ENCODE measurements around the gene SLC35C1. TPM values are rescaled to one million over a fixed set of nuclear protein-coding genes. Genes with fewer than 3 reads are reported as not detected.

The SLC35C1 gene
- total RNA-seq (2014; rRNA removed; shearing (Covaris generic)) = 5.4 and 11.2 TPM in 2 replicates

DNA sequence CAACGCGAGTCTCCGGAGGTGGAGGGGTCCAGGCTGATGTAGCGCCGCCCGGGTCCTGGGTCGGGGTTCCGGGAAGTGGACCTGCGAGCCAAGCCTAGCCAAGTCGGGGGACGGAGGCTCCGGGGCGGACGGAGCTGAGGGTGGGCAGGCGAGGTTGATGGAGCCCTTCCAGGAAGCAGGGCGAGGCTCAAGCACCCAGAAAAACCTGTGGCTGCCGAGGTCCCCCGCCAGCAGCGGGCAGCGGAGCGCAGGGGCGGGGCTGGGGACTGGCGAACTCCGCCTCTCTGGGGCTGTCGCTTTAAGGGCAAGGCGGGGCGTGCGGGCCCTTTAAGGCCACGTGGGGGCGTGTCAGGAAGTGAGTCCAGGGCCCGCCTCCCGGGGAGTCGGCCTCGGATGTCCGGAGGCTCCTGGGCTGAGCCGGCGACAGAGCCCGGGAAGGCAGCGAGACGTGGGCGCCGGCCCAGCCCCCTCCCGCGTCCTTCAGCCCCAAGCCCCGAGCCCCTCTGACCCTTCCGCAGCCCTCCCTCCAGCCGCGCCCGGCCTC, at the start of gene SLC35C1:
Gene SLC35C1, plus strand, starts transcription at position 389 of the 544 bp plus-strand sequence. CDS start 653 bp downstream, outside the sequence.
- peak; percentile 92 for DNase-seq (ENCODE audit: low spot score)

- DNase-seq (ENCODE audit: low spot score) = no peak
Measured at GRCh38 chr11:45755281-45755859, 49.6 kb upstream of the SLC35C1 start.

DNA sequence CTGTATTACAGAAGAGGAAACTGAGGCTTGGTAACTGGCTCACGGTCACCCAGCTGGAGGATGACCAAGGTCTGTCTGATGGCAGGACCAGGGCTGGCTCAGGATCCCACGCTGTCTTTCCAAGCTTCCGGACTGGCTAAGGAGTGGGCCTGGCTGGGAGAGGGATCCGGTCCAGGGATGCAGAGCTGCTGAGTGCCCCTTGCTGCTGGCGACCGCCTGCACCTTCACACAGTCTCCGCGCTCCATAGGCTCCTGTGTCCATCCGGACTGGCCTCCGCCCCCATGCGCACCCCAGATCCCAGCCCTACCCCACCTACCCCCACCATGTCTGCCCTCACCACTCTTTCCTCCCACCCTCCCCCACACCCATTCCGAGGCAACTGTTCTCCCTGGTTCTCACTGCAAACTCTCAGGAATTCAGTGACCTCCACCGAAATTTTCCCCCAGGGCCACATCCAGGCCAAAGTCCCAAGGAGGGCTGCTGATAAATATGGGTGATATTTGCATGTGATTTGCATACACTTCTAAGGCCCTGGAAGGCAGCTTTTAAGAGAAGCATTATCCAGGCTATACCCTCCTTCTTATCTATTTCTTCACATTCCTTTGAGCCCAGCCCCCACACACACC, 48.5 kb upstream of the SLC35C1 start:
- DNase-seq (ENCODE audit: low spot score) = no peak

DNA sequence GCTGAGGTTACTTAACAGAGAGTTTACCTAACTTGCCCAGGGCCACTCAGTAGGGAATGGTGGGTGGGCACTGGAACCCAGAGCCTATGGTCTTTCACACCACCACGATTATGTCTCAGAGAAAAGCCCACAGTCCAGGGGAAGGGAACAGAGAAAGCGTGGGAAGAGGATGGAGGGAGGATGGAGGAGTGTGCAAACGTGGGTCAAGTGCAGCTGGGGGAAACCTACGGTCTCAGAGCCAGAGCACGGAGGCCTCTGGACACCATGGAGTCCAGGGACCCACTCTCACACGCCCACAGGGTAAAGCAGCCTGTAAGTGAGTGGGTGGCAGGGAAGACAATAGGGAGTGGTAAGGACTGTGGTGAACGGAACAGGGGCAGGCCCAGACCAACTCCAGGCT, 47.3 kb upstream of the SLC35C1 start:
- no peak for DNase-seq (ENCODE audit: low spot score)

GRCh38 chr11:45761659-45762058, 43.3 kb upstream of the SLC35C1 start:
- no peak for DNase-seq (ENCODE audit: low spot score)

DNA sequence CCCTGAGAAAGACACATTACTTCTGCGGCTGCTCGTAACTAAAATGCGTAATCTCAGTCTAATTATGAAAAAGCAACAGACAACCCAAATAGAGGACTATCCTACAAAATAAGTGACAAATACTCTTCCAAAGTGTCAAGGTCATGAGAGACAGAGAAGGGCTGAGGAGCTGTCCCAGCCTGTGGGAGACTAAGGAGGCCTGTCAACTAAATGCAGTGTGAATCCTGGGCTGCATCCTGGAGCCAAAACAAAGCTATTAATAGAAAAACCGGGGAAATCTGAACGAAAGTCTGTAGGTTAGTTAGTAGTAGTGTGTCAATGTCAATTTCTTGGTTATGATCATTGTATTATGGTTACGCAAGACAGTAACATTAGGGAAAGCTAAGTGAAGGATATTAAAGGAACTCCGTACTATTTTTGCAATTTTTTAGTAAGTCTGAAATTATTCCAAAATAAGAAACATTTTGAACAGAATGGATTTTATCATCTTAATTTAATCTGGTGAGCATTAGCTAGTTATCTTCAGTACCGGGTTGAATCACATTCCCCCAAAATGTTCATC, 39.8 kb upstream of the SLC35C1 start:
- DNase-seq (ENCODE audit: low spot score) = no peak

GRCh38 chr11:45765836-45766235, 39.1 kb upstream of the SLC35C1 start:
- DNase-seq (ENCODE audit: low spot score) = no peak

GRCh38 chr11:45766469-45766868, 38.5 kb upstream of the SLC35C1 start:
- DNase-seq (ENCODE audit: low spot score) = no peak

DNA sequence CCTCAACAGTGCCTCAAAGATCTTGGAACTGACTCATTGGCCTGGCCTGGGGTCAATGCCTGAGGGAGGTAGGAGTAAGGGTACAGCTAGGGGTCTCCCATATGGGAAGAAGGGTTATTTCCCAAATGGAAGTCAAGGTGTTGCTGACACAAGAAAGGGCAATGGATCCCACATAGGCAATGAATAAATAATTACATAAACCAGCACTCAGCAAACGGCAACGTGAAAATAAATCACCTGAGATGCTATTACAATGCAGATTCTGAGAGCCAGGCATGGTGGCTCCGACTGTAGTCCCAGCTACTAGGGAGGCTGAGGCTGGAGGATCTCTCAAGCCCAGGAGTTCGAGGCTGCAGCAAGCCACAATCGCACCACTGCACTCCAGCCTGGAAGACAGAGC, 36.5 kb upstream of the SLC35C1 start:
- no peak for DNase-seq (ENCODE audit: low spot score)

DNA sequence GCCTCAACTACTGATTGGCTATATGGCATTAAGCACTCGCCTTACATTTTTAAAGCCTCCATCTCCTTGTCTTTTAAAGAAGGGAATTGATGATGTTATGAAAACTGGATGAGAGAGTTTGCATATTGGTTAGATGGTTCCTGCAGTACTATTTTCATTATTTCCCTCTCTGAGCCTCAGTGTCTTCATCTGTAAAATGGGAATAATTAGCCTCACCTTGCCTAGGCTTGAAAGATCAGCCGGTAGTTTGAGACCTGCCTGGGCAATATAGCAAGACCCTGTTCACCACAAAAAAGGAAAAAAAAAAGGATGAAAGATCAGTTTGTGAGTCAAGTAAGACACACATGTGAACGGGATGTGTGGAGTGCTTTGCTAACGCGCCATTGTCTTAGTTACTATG, 35.0 kb upstream of the SLC35C1 start:
- no peak for DNase-seq (ENCODE audit: low spot score)

DNA sequence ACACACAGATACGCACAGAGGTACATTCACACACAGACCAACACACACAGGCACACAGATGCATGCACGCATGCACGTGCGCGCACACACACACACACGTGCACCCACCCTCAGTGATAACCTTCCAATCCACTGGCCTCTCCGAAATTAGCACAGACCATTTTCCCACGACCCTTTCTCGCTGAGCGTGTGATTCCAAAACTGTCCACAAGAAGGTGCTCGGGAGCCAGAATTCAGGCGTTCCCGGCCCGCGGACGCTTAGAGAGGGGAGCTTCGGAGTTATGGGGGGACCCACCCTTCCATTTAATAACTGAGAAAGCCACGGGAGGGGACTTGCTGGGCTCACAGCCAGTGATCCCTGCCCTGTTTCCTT, 33.8 kb upstream of the SLC35C1 start:
- peak; percentile 27 for DNase-seq (ENCODE audit: low spot score)

- DNase-seq (ENCODE audit: low spot score) = peak; percentile 62
Measured at GRCh38 chr11:45771566-45772448, 33.1 kb upstream of the SLC35C1 start.

GRCh38 chr11:45772449-45772774, 32.5 kb upstream of the SLC35C1 start:
- DNase-seq (ENCODE audit: low spot score) = no peak

GRCh38 chr11:45772986-45773785, 31.8 kb upstream of the SLC35C1 start:
- no peak for DNase-seq (ENCODE audit: low spot score)

GRCh38 chr11:45773786-45774655, 30.9 kb upstream of the SLC35C1 start:
- no peak for DNase-seq (ENCODE audit: low spot score)

DNA sequence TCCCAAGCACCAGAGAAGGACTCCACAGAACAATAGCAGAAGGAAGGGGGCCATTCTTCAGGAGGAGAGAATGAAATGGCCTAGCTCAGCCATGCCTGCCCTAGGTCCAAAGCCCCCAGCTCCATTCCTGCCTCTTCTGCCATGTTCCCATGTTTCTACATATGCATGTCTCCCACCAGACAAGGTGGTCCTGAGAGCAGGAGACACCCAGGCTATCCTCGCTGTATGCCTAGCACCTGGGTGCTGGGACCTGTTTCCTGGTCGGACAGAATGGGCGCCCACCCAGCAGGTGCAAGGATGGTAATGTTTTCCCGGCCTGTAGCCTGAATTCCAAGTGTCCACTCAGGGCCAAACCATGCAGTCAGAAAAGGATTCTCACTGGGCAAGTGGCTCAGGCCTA, 30.2 kb upstream of the SLC35C1 start:
- DNase-seq (ENCODE audit: low spot score) = no peak

GRCh38 chr11:45777127-45777969, 27.6 kb upstream of the SLC35C1 start:
- DNase-seq (ENCODE audit: low spot score) = no peak

GRCh38 chr11:45778341-45778740, 26.6 kb upstream of the SLC35C1 start:
- no peak for DNase-seq (ENCODE audit: low spot score)

- no peak for DNase-seq (ENCODE audit: low spot score)
Measured at GRCh38 chr11:45779602-45780001, 25.3 kb upstream of the SLC35C1 start.

DNA sequence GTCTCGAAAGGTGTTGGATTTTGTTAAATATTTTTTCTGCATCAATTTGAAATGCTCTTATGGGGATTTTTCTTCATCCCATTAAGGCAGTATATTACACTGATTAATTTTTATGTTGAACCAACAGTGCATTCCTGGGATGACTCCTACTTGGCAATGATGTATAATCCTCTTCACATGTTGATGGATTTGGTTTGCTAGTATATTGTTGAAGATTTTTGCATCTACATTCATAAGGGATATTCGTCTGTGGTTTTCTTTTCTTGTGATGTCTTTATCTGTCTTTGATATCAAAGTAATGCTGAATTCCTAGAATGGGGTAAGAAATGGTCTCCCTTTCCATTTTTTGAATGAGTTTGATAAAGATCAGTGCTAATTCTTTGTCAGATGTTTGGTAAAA, 18.7 kb upstream of the SLC35C1 start:
- DNase-seq (ENCODE audit: low spot score) = no peak
